Anterior cingulate cortex (tissue), 58 donors: Measurements from ENCODE around the gene ZNF735.
"Not testable (repeated sequence)": the region's sequence is repeated elsewhere in the genome, so short reads cannot be mapped to it uniquely, and the experiment has no call there.

Experiments
- DNase-seq, 58 donors: peaks; one replicate each; lab custom pipeline; 2025; lab: John Stamatoyannopoulos, UW

The ZNF735 gene

GRCh38 chr7:64206903-64207302 is at the start of gene ZNF735:
Gene ZNF735, plus strand, starts transcription at chr7:64207203. Its CDS starts 0 bp downstream, at chr7:64207203.
- DNase-seq = no peak

GRCh38 chr7:64170974-64171373 is 36.0 kb upstream of the ZNF735 start:
- DNase-seq = not testable (repeated sequence)

- DNase-seq = no peak
These were observed 32.7 kb upstream of the ZNF735 start for GRCh38 chr7:64174328-64174727.

- no peak for DNase-seq
These were observed 32.1 kb upstream of the ZNF735 start for GRCh38 chr7:64174941-64175340.

- DNase-seq = no peak
These were observed 26.0 kb upstream of the ZNF735 start for GRCh38 chr7:64180989-64181388.

GRCh38 chr7:64181586-64181985 is 25.4 kb upstream of the ZNF735 start:
- DNase-seq = no peak

- DNase-seq = no peak
These were observed 24.8 kb upstream of the ZNF735 start for GRCh38 chr7:64182036-64182790.

GRCh38 chr7:64183126-64183742 is 23.8 kb upstream of the ZNF735 start:
- DNase-seq = peak in 19 of 58 donors; percentile 0 to 58 (median 9)

- DNase-seq = no peak
These were observed 23.1 kb upstream of the ZNF735 start for GRCh38 chr7:64183827-64184372.

- DNase-seq = no peak
These were observed 22.6 kb upstream of the ZNF735 start for GRCh38 chr7:64184376-64184775.

GRCh38 chr7:64187408-64187807 is 19.6 kb upstream of the ZNF735 start:
- DNase-seq = no peak

- no peak for DNase-seq
These were observed 14.8 kb upstream of the ZNF735 start for GRCh38 chr7:64192148-64192704.

GRCh38 chr7:64192775-64193174 is 14.2 kb upstream of the ZNF735 start:
- DNase-seq = no peak

- DNase-seq = not testable (repeated sequence)
These were observed 12.8 kb downstream of the ZNF735 start for GRCh38 chr7:64219710-64220298.

GRCh38 chr7:64223366-64223765 is 16.4 kb downstream of the ZNF735 start:
- DNase-seq = no peak

GRCh38 chr7:64228174-64228573 is 21.2 kb downstream of the ZNF735 start, which contains the start of gene ZNF679:
Gene ZNF679, plus strand, starts transcription at chr7:64228474. Its CDS starts 20,644 bp downstream, at chr7:64249118.
- not testable (repeated sequence) for DNase-seq

GRCh38 chr7:64266341-64266919 is 59.4 kb downstream of the ZNF735 start:
- no peak for DNase-seq
